ENCODE results near the gene MARVELD3.

GRCh38 chr16:71673582-71673973, 47.6 kb downstream of the MARVELD3 start:
- TF ChIP-seq, protein P1, sequence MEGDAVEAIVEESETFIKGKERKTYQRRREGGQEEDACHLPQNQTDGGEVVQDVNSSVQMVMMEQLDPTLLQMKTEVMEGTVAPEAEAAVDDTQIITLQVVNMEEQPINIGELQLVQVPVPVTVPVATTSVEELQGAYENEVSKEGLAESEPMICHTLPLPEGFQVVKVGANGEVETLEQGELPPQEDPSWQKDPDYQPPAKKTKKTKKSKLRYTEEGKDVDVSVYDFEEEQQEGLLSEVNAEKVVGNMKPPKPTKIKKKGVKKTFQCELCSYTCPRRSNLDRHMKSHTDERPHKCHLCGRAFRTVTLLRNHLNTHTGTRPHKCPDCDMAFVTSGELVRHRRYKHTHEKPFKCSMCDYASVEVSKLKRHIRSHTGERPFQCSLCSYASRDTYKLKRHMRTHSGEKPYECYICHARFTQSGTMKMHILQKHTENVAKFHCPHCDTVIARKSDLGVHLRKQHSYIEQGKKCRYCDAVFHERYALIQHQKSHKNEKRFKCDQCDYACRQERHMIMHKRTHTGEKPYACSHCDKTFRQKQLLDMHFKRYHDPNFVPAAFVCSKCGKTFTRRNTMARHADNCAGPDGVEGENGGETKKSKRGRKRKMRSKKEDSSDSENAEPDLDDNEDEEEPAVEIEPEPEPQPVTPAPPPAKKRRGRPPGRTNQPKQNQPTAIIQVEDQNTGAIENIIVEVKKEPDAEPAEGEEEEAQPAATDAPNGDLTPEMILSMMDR (IDR thresholded peaks at IDR 0.05) = no peak
- TF ChIP-seq POLR2A (IDR thresholded peaks at IDR 0.05) = no peak

All from body of pancreas (tissue), 4 donors.